Measurements from ENCODE around the gene SPATA18. TPM values are rescaled to one million over a fixed set of nuclear protein-coding genes. Genes with fewer than 3 reads are reported as not detected.

SPATA18 gene
- total and polyA plus RNA-seq, 7 donors: 1.8 to 13.0 (median 3.2) TPM

DNA sequence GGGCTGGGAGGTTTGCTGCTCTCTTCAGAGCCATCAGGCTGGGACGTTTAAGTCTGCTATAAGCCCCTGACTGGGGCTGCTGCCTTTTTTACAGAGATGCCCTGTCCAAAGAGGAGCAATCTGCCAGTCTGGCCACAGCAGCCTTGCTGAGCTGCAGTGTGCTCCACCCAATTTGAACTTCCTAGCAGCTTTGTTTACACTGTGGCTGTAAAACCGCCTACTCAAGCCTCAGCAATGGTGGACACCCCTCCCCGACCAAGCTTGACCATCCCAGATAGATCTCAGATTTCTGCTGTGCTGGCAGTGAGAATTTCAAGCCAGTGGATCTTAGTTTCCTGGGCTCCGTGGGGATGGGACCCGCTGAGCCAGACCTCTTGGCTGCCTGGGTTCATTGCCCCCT lies 40.7 kb downstream of the SPATA18 start:
- Histone ChIP-seq H3K4me3 (no peak overlapping the region), H3K36me3 (no peaks in the 10 kb centered on the region), H3K4me1 (no peaks in the 10 kb centered on the region), H3K27ac (no peak overlapping the region), H3K27me3 (no peaks in the 10 kb centered on the region), H3K9me3 (peaks cover 0 to 3% (median 0%) of the 10 kb centered on the region in 4 donors)
- DNase-seq: no peak
- intact Hi-C loops (cut with DNase I): no loop called here
- WGBS, 2 donors: 41 to 52% methylated on average over 5 of the region's 5 CpGs
- TF ChIP-seq, protein P1, sequence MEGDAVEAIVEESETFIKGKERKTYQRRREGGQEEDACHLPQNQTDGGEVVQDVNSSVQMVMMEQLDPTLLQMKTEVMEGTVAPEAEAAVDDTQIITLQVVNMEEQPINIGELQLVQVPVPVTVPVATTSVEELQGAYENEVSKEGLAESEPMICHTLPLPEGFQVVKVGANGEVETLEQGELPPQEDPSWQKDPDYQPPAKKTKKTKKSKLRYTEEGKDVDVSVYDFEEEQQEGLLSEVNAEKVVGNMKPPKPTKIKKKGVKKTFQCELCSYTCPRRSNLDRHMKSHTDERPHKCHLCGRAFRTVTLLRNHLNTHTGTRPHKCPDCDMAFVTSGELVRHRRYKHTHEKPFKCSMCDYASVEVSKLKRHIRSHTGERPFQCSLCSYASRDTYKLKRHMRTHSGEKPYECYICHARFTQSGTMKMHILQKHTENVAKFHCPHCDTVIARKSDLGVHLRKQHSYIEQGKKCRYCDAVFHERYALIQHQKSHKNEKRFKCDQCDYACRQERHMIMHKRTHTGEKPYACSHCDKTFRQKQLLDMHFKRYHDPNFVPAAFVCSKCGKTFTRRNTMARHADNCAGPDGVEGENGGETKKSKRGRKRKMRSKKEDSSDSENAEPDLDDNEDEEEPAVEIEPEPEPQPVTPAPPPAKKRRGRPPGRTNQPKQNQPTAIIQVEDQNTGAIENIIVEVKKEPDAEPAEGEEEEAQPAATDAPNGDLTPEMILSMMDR (IDR thresholded peaks at IDR 0.05): no peak
- no peak for TF ChIP-seq POLR2A (IDR thresholded peaks at IDR 0.05)
- no peak for TF ChIP-seq POLR2AphosphoS5 (IDR thresholded peaks at IDR 0.05)
- TF ChIP-seq EP300 (IDR thresholded peaks at IDR 0.05): no peak

DNA sequence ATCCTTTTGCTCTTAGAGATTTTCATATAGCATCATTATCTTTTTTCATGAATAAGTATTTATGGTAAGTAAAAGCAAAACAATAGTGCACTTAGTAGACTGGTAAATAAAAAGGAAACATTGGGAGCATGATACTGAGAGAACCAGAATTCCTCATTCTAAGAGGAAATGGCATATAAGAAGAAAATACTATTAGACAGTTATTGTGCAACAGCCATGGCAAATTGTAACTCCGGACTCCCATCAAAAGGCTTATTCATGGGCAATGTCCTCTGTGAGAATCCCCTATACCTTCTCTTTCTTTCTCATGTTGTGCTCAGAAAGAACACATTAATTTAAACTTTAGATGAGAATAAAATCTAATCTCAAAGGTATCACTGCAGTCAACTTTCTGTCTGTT lies 42.4 kb downstream of the SPATA18 start:
- DNase-seq: no peak
- Histone ChIP-seq H3K4me3 (no peak overlapping the region), H3K9me3 (no peaks in the 10 kb centered on the region), H3K27me3 (no peaks in the 10 kb centered on the region), H3K36me3 (no peaks in the 10 kb centered on the region), H3K4me1 (no peaks in the 10 kb centered on the region), H3K27ac (no peak overlapping the region)
- TF ChIP-seq, protein P1 (IDR thresholded peaks at IDR 0.05): no peak
- no peak for TF ChIP-seq POLR2AphosphoS5 (IDR thresholded peaks at IDR 0.05)
- TF ChIP-seq POLR2A (IDR thresholded peaks at IDR 0.05): no peak
- TF ChIP-seq EP300 (IDR thresholded peaks at IDR 0.05): no peak
- intact Hi-C loops (cut with DNase I): no loop called here
- 91 to 98% methylated on average over 1 of the region's 1 CpG for WGBS, 2 donors

GRCh38 chr4:52094376-52095145 lies 43.5 kb downstream of the SPATA18 start:
- Histone ChIP-seq H3K27ac (no peak overlapping the region), H3K4me1 (peaks cover 0 to 1% (median 0%) of the 10 kb centered on the region in 4 donors), H3K9me3 (no peaks in the 10 kb centered on the region), H3K4me3 (no peak overlapping the region), H3K36me3 (no peaks in the 10 kb centered on the region), H3K27me3 (no peaks in the 10 kb centered on the region)
- WGBS, 2 donors: 89 to 93% methylated on average over 8 of the region's 8 CpGs
- no peak for TF ChIP-seq POLR2A (IDR thresholded peaks at IDR 0.05)
- TF ChIP-seq, protein P1 (IDR thresholded peaks at IDR 0.05): no peak
- TF ChIP-seq EP300 (IDR thresholded peaks at IDR 0.05): no peak
- TF ChIP-seq POLR2AphosphoS5 (IDR thresholded peaks at IDR 0.05): no peak
- DNase-seq: no peak
- intact Hi-C loops (cut with DNase I): no loop called here

DNA sequence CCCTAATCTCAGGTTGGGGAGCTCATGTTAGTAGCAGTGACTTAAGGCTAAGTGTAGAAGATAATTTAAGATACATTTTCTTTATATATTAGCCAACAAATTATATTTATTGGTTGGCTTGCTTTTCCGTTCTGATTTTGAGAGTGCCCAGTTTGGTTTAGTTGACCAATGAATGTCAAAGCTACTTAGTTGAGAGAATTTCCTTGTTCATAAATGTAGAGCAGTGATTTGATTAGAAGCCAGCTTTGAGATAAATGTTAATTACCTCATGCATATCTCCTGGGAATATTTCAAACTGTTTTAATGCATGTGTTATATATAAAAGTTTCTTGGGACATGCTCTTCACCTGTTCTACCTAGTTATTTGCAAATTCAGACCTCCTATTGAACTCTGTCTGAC lies 44.3 kb downstream of the SPATA18 start:
- Histone ChIP-seq H3K36me3 (no peaks in the 10 kb centered on the region), H3K9me3 (no peaks in the 10 kb centered on the region), H3K27ac (no peak overlapping the region), H3K27me3 (no peaks in the 10 kb centered on the region), H3K4me1 (peaks cover 0 to 5% (median 0%) of the 10 kb centered on the region in 4 donors), H3K4me3 (no peak overlapping the region)
- TF ChIP-seq EP300 (IDR thresholded peaks at IDR 0.05) (no peak), POLR2AphosphoS5 (IDR thresholded peaks at IDR 0.05) (no peak), POLR2A (IDR thresholded peaks at IDR 0.05) (no peak)
- TF ChIP-seq, protein P1 (IDR thresholded peaks at IDR 0.05): no peak
- intact Hi-C loops (cut with DNase I): no loop called here
- DNase-seq: no peak
- WGBS, 2 donors: 91 to 95% methylated on average over 1 of the region's 1 CpG

All from sigmoid colon (tissue), 7 donors.